ENCODE measurements around the gene AGR3.

DNA sequence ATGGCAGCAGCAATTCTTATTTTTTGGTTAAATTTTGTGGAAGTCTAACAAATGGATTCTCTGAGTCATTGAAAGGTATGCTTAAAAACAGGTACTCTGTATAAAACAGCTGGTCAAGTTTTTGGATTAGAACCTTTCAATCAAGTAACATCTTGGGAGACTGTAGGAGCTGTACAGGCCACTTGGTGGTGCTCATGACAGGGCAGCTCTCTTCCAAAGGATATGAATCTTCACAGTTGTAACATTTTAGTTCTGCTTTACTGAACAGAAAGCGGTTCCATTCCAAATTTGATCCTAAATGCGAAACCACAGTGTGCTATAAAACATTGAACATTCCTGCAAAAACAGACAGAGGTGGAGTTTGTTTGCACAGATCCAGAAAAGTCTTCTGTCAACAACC lies 44.5 kb upstream of the AGR3 start:
- TF ChIP-seq, protein P1, sequence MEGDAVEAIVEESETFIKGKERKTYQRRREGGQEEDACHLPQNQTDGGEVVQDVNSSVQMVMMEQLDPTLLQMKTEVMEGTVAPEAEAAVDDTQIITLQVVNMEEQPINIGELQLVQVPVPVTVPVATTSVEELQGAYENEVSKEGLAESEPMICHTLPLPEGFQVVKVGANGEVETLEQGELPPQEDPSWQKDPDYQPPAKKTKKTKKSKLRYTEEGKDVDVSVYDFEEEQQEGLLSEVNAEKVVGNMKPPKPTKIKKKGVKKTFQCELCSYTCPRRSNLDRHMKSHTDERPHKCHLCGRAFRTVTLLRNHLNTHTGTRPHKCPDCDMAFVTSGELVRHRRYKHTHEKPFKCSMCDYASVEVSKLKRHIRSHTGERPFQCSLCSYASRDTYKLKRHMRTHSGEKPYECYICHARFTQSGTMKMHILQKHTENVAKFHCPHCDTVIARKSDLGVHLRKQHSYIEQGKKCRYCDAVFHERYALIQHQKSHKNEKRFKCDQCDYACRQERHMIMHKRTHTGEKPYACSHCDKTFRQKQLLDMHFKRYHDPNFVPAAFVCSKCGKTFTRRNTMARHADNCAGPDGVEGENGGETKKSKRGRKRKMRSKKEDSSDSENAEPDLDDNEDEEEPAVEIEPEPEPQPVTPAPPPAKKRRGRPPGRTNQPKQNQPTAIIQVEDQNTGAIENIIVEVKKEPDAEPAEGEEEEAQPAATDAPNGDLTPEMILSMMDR (IDR thresholded peaks at IDR 0.05 in 2 of 3, conservative IDR thresholded peaks at IDR 0.05 in 1 of 3; ENCODE audit: borderline replicate concordance in 1 of 3, insufficient read depth in 1 of 3, low read depth in 2 of 3, low read length in 2 of 3) = peak; percentile 36 to 75 (median 67); a peak in 5 of 6 replicates
- TF ChIP-seq POLR2A (IDR thresholded peaks at IDR 0.05; ENCODE audit: borderline replicate concordance, extremely low read depth, insufficient read depth, insufficient read length) (no peak), EZH2phosphoT487 (IDR thresholded peaks at IDR 0.05; ENCODE audit: borderline replicate concordance) (no peak)

Data from HCT116 (cell line).